Skeletal muscle satellite cell (primary cell): ENCODE results near the gene IQCH.

Experiments used
- H3K27me3 ChIP-seq: 2 replicates; pipeline ENCODE4 v1.7.0; 2013; ENCODE audit warnings: low read length; ENCODE audit not compliant: control insufficient read depth, insufficient read depth
- H3K36me3 ChIP-seq: 2 replicates; pipeline ENCODE4 v1.7.0; 2013; ENCODE audit warnings: mild to moderate bottlenecking, control low read depth, low read length; ENCODE audit not compliant: insufficient read depth
- H3K4me1 ChIP-seq: 2 replicates; pipeline ENCODE4 v1.7.0; 2013; ENCODE audit warnings: low read length; ENCODE audit not compliant: control insufficient read depth, insufficient read depth
- H3K4me2 ChIP-seq: 2 replicates; pipeline ENCODE4 v1.7.0; 2013; ENCODE audit warnings: mild to moderate bottlenecking, low read length
- H3K4me3 ChIP-seq: 2 replicates; pipeline ENCODE4 v1.7.0; 2013; ENCODE audit warnings: low read length
- H3K9ac ChIP-seq: 2 replicates; pipeline ENCODE4 v1.7.0; 2013; ENCODE audit warnings: mild to moderate bottlenecking, low read depth, low read length, moderate library complexity
- H3K9me3 ChIP-seq: replicated peaks from 2 replicates; pipeline ENCODE4 v1.7.0; 2013; ENCODE audit warnings: mild to moderate bottlenecking, control low read depth, low read length

Gene IQCH

DNA sequence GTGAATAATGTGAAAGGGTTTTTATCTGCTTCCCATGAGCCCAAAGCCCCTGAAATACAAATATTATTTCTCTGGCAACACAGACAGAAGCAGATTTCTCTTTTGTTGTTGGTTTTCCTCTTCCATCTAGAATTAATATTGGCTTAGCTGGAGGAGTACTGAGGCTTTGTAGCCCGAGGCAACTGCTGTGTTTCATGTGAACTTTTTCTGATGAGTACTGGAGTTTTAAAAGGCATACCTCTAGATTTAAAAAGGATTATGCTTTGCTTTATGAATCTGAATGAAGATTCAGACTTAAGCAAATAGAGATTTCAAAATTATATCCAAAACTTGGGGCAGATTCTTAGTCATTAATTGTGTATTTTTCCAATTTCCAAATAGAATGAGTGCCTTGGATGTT, 50.9 kb downstream of the IQCH start:
- no peaks in the 10 kb centered on the region for H3K36me3 ChIP-seq
- H3K4me1 ChIP-seq: peaks cover 10% of the 10 kb centered on the region
- H3K27me3 ChIP-seq: no peaks in the 10 kb centered on the region
- H3K4me3 ChIP-seq: no peak overlapping the region
- no peak overlapping the region for H3K4me2 ChIP-seq
- no peaks in the 10 kb centered on the region for H3K9me3 ChIP-seq
- H3K9ac ChIP-seq: no peak overlapping the region

DNA sequence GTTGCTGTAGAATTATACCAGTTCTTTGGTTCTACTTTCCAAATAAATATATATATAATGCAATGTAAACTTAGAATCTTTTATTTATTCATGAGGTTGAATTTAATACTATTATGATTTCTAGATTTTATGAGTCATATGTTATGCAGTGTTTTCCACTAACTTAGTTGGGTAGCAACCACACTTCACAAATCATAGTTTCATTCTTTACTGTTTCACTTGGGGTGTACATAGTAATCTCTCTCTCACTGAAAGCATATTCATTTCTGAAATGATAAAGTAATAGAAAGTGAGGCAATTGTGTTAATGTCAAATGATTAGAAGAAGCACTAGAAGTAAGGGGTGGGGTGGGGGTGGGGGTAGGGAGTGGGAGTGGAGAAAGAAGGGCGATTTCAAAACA, 52.6 kb downstream of the IQCH start:
- Histone ChIP-seq H3K27me3 (no peaks in the 10 kb centered on the region), H3K9me3 (no peaks in the 10 kb centered on the region), H3K4me2 (no peak overlapping the region), H3K4me3 (no peak overlapping the region), H3K9ac (no peak overlapping the region), H3K36me3 (no peaks in the 10 kb centered on the region), H3K4me1 (peaks cover 4% of the 10 kb centered on the region)

DNA sequence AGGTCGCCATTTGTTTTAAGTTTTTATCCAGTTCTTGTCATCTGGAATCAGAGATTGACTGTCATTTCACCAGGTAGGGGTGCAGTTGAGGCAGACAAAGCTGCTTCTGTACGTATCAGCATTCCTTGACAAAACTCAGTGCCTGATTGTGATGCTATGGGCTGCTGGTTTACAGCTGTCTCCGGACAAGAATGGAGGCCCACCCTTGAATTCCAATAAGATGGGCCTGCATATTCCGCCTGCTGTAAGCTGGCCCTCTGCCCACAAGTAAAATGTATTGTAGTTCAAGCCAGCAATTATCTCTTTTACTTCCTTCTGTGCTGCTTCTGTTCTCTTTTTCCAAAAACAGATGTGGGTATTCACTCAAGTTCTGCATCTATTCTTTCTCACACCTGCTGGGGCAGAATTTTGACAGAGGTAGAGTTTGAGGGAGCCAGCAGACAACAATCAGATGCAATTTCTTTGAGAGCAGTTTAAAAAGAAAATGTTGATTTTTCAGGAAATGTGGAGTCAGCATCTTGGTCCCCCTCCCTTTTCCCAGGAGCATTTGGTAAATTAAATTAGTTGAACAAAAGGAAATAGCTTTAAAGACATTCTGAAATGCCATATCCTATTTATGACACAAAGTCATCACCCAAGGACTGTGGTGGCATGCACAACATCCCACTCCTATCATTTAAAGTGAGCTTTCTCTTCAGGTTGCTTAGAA, 53.5 kb downstream of the IQCH start:
- Histone ChIP-seq H3K4me2 (no peak overlapping the region), H3K27me3 (no peaks in the 10 kb centered on the region), H3K4me1 (peaks cover 4% of the 10 kb centered on the region), H3K36me3 (no peaks in the 10 kb centered on the region), H3K9ac (no peak overlapping the region), H3K4me3 (no peak overlapping the region), H3K9me3 (no peaks in the 10 kb centered on the region)

- Histone ChIP-seq H3K4me1 (peaks cover 4% of the 10 kb centered on the region), H3K36me3 (no peaks in the 10 kb centered on the region), H3K27me3 (no peaks in the 10 kb centered on the region), H3K9ac (no peak overlapping the region), H3K4me3 (no peak overlapping the region), H3K4me2 (no peak overlapping the region), H3K9me3 (no peaks in the 10 kb centered on the region)
Measured at GRCh38 chr15:67311731-67312130, 57.1 kb downstream of the IQCH start.

DNA sequence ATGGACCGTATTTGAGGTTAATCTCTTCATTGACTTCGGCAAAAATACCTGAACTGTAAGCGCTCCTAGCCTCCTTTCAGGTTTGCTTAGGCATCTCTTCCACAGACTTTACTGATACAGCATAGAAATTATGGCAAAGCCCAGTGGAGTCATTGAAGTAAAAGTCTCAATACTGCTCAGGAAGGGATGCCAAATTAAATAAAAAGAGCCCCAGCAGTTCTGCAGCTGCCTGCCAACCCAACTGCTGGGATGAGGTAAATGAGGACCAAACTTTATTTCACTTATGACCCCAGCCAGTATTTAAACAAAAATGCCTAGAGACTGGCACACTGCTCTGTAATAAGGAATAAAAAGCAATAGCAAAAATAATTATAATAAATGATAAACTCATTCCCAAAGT, 65.4 kb downstream of the IQCH start:
- Histone ChIP-seq H3K27me3 (no peaks in the 10 kb centered on the region), H3K36me3 (no peaks in the 10 kb centered on the region), H3K4me1 (no peaks in the 10 kb centered on the region), H3K9ac (no peak overlapping the region), H3K9me3 (no peaks in the 10 kb centered on the region), H3K4me3 (no peak overlapping the region), H3K4me2 (no peak overlapping the region)

GRCh38 chr15:67321352-67321751, 66.8 kb downstream of the IQCH start:
- no peak overlapping the region for H3K4me2 ChIP-seq
- H3K9me3 ChIP-seq: no peaks in the 10 kb centered on the region
- H3K4me3 ChIP-seq: no peak overlapping the region
- H3K4me1 ChIP-seq: no peaks in the 10 kb centered on the region
- H3K9ac ChIP-seq: no peak overlapping the region
- H3K36me3 ChIP-seq: no peaks in the 10 kb centered on the region
- no peaks in the 10 kb centered on the region for H3K27me3 ChIP-seq

DNA sequence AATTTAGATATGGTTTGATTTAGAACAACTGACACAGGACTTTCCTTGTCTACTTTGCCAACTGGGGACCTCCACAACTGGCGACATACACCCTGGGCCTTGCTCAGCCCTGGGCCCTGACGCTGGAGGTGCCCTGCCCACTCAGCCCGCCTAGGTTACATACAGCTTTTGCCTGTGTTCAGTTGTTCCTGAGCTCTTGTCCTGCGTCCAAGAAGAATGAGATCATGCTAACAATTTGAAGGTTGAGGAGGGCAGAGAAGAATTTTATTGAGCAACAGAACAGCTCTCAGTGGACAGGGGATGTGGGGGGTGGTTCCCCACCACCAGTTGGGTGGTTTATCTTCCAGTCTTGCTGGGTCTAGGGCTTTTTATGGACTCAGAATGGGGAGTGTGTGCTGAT, 67.9 kb downstream of the IQCH start:
- H3K36me3 ChIP-seq: no peaks in the 10 kb centered on the region
- H3K4me3 ChIP-seq: no peak overlapping the region
- H3K9me3 ChIP-seq: no peaks in the 10 kb centered on the region
- H3K4me1 ChIP-seq: no peaks in the 10 kb centered on the region
- no peak overlapping the region for H3K4me2 ChIP-seq
- no peaks in the 10 kb centered on the region for H3K27me3 ChIP-seq
- H3K9ac ChIP-seq: no peak overlapping the region

DNA sequence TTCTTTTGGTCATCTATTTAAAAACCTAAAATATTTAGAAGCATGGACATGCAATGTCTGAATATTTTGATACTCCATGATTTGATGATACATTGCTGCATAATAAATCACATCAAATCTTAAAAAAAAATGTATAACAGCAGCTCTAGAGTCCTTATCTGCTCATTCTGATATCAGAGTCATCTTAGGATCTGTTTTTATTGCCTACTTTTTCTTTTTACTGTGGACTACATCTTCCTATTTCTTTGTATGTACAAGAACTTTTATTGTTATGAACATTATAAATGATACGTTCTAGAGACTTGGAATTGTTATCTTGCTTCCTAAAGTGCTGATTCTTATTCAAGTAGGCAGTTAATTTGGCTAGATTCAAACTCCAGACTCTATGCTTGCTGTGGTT, 72.7 kb downstream of the IQCH start:
- no peak overlapping the region for H3K4me2 ChIP-seq
- H3K9ac ChIP-seq: no peak overlapping the region
- H3K4me3 ChIP-seq: no peak overlapping the region
- no peaks in the 10 kb centered on the region for H3K4me1 ChIP-seq
- H3K36me3 ChIP-seq: no peaks in the 10 kb centered on the region
- no peaks in the 10 kb centered on the region for H3K27me3 ChIP-seq
- H3K9me3 ChIP-seq: no peaks in the 10 kb centered on the region

- Histone ChIP-seq H3K4me3 (no peak overlapping the region), H3K9ac (no peak overlapping the region), H3K27me3 (no peaks in the 10 kb centered on the region), H3K36me3 (no peaks in the 10 kb centered on the region), H3K4me2 (no peak overlapping the region), H3K9me3 (no peaks in the 10 kb centered on the region), H3K4me1 (no peaks in the 10 kb centered on the region)
Measured at GRCh38 chr15:67327737-67328136, 73.2 kb downstream of the IQCH start.

DNA sequence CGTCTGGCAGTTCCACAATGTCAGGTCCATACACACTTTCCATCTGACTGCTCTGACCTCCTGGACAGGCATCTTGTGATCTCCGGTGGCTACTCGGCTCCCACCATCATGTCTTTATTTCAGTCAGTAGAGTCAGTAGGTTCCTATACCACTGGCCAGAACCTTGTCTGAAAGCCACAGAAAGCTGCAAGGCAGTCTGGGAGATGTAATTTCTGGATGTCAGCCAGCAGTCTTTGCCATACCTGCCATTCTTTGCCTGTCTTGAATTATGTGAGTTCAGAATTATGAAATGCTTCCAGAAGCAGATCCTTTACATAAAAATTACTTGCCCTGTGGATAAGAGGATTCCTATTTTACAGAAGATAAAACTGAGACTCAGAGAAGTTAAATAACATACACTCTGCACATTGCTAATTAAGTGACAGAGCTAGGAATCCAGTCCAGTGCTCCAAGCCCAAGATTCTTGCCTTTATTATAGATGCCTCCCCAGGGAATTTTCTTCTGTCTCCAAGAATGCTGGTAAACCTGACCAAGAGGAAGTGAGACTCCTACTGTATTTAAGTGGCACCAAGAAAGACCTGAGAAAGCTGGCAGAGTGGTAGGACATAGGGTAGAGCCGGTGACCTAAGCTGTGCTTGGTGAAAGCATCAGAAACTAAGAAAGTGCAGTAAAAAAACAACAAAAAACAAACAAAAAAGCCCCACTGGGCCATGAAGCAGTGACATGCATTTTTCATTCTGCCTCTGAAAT, 75.6 kb downstream of the IQCH start:
- no peaks in the 10 kb centered on the region for H3K9me3 ChIP-seq
- H3K4me2 ChIP-seq: no peak overlapping the region
- no peaks in the 10 kb centered on the region for H3K4me1 ChIP-seq
- H3K9ac ChIP-seq: no peak overlapping the region
- H3K4me3 ChIP-seq: no peak overlapping the region
- H3K36me3 ChIP-seq: no peaks in the 10 kb centered on the region
- H3K27me3 ChIP-seq: no peaks in the 10 kb centered on the region

DNA sequence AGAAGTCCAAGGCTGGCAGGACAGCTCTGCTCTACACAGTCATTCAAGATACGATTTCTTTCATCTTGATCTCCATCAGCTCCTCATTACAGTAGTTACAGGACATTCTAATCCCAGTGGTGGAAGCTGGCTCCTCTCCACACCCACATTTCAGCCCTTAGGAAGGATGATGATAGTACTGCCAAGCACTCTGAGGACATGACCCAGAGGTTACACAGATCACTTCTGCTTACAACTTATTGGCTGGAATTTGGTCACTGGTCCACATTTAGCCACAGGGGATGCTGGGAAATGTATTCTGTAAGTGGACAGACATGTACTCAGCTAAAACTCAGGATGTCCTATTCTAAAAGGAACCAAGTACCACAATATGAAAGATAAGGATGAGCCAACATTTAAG, 77.1 kb downstream of the IQCH start:
- no peak overlapping the region for H3K4me2 ChIP-seq
- no peak overlapping the region for H3K9ac ChIP-seq
- no peaks in the 10 kb centered on the region for H3K9me3 ChIP-seq
- H3K36me3 ChIP-seq: no peaks in the 10 kb centered on the region
- no peaks in the 10 kb centered on the region for H3K4me1 ChIP-seq
- no peaks in the 10 kb centered on the region for H3K27me3 ChIP-seq
- H3K4me3 ChIP-seq: no peak overlapping the region

GRCh38 chr15:67335026-67335425, 80.4 kb downstream of the IQCH start:
- H3K27me3 ChIP-seq: no peaks in the 10 kb centered on the region
- H3K9ac ChIP-seq: no peak overlapping the region
- no peaks in the 10 kb centered on the region for H3K9me3 ChIP-seq
- H3K4me3 ChIP-seq: no peak overlapping the region
- no peaks in the 10 kb centered on the region for H3K36me3 ChIP-seq
- no peak overlapping the region for H3K4me2 ChIP-seq
- H3K4me1 ChIP-seq: no peaks in the 10 kb centered on the region
